ENCODE results near the gene PIK3CD. TPM values are rescaled to one million over a fixed set of nuclear protein-coding genes. Genes with fewer than 3 reads are reported as not detected.
A peak's percentile ranks its signal among the peaks of the same experiment; 100 is the strongest.
"Not testable (repeated sequence)": the region's sequence is repeated elsewhere in the genome, so short reads cannot be mapped to it uniquely, and the experiment has no call there.

Gene PIK3CD
- total RNA-seq, 1 donor from 2014 or later: 3.3 TPM

- ATAC-seq (ENCODE audit: poor library complexity) (no peak), DNase-seq (no peak)
- intact Hi-C loops (cut with DNase I): no loop called here
Observed at GRCh38 chr1:9746211-9746610, 94.7 kb downstream of the PIK3CD start.

- no peak for ATAC-seq (ENCODE audit: poor library complexity)
- intact Hi-C loops (cut with DNase I): no loop called here
- DNase-seq: no peak
Observed at GRCh38 chr1:9746651-9747050, 95.1 kb downstream of the PIK3CD start.

- ATAC-seq (ENCODE audit: poor library complexity); DNase-seq; intact Hi-C loops (cut with DNase I): not testable (repeated sequence)
Observed at GRCh38 chr1:9748391-9748790, 96.9 kb downstream of the PIK3CD start.

GRCh38 chr1:9749361-9749760 is 97.8 kb downstream of the PIK3CD start:
- ATAC-seq (ENCODE audit: poor library complexity): no peak
- intact Hi-C loops (cut with DNase I): no loop called here
- DNase-seq: no peak

GRCh38 chr1:9751971-9752370 is 100.4 kb downstream of the PIK3CD start:
- DNase-seq: no peak
- intact Hi-C loops (cut with DNase I): no loop called here
- no peak for ATAC-seq (ENCODE audit: poor library complexity)

- ATAC-seq (ENCODE audit: poor library complexity): peak; percentile 27
- peak; percentile 72 for DNase-seq
- intact Hi-C loops (cut with DNase I): no loop called here
Observed at GRCh38 chr1:9753121-9753531, 101.6 kb downstream of the PIK3CD start.

GRCh38 chr1:9755441-9755995 is 104.0 kb downstream of the PIK3CD start:
- intact Hi-C loops (cut with DNase I): no loop called here
- no peak for DNase-seq
- peak; percentile 79 for ATAC-seq (ENCODE audit: poor library complexity)

- intact Hi-C loops (cut with DNase I): no loop called here
- DNase-seq: no peak
- no peak for ATAC-seq (ENCODE audit: poor library complexity)
Observed at GRCh38 chr1:9758559-9759121, 107.1 kb downstream of the PIK3CD start.

- no peak for ATAC-seq (ENCODE audit: poor library complexity)
- intact Hi-C loops (cut with DNase I): no loop called here
- DNase-seq: no peak
Observed at GRCh38 chr1:9759939-9760338, 108.4 kb downstream of the PIK3CD start.

GRCh38 chr1:9760824-9761223 is 109.3 kb downstream of the PIK3CD start:
- intact Hi-C loops (cut with DNase I): no loop called here
- ATAC-seq (ENCODE audit: poor library complexity): no peak
- DNase-seq: no peak

- DNase-seq: no peak
- no peak for ATAC-seq (ENCODE audit: poor library complexity)
- intact Hi-C loops (cut with DNase I): no loop called here
Observed at GRCh38 chr1:9761855-9762254, 110.3 kb downstream of the PIK3CD start.

GRCh38 chr1:9762446-9762845 is 110.9 kb downstream of the PIK3CD start:
- intact Hi-C loops (cut with DNase I); ATAC-seq (ENCODE audit: poor library complexity); DNase-seq: not testable (repeated sequence)

GRCh38 chr1:9763914-9764313 is 112.4 kb downstream of the PIK3CD start:
- intact Hi-C loops (cut with DNase I): no loop called here
- ATAC-seq (ENCODE audit: poor library complexity) (no peak), DNase-seq (no peak)

GRCh38 chr1:9764550-9764949 is 113.0 kb downstream of the PIK3CD start:
- intact Hi-C loops (cut with DNase I): no loop called here
- DNase-seq: no peak
- ATAC-seq (ENCODE audit: poor library complexity): no peak

GRCh38 chr1:9766759-9767442 is 115.4 kb downstream of the PIK3CD start:
- DNase-seq (no peak), ATAC-seq (ENCODE audit: poor library complexity) (no peak)
- intact Hi-C loops (cut with DNase I): no loop called here

- ATAC-seq (ENCODE audit: poor library complexity): no peak
- DNase-seq: no peak
- intact Hi-C loops (cut with DNase I): no loop called here
Observed at GRCh38 chr1:9767964-9768668, 116.6 kb downstream of the PIK3CD start.

- intact Hi-C loops (cut with DNase I): no loop called here
Observed at GRCh38 chr1:9768983-9769382, 117.5 kb downstream of the PIK3CD start.

GRCh38 chr1:9770298-9770697 is 118.8 kb downstream of the PIK3CD start:
- intact Hi-C loops (cut with DNase I): no loop called here
- ATAC-seq (ENCODE audit: poor library complexity) (no peak), DNase-seq (no peak)

More at GRCh38 chr1:9768983-9769382, 117.5 kb downstream of the PIK3CD start:
- no peak for DNase-seq
- ATAC-seq (ENCODE audit: poor library complexity): no peak

- DNase-seq (no peak), ATAC-seq (ENCODE audit: poor library complexity) (no peak)
- intact Hi-C loops (cut with DNase I): no loop called here
Observed at GRCh38 chr1:9774712-9775679, 123.5 kb downstream of the PIK3CD start.

Measured in Right ventricle myocardium superior (tissue), 1 donor.